Measurements from ENCODE around the gene DAGLB.
"Not testable (repeated sequence)": the region's sequence is repeated elsewhere in the genome, so short reads cannot be mapped to it uniquely, and the experiment has no call there.

DAGLB gene

GRCh38 chr7:6395898-6396595, 51.7 kb downstream of the DAGLB start:
- no peak for DNase-seq

GRCh38 chr7:6394114-6394513, 53.6 kb downstream of the DAGLB start:
- DNase-seq = no peak

- DNase-seq = no peak
These were observed 54.1 kb downstream of the DAGLB start for GRCh38 chr7:6393667-6394056.

- no peak for DNase-seq
These were observed 54.8 kb downstream of the DAGLB start for GRCh38 chr7:6392712-6393666.

GRCh38 chr7:6389728-6390127, 58.0 kb downstream of the DAGLB start:
- DNase-seq = no peak

- DNase-seq = no peak
These were observed 59.9 kb downstream of the DAGLB start for GRCh38 chr7:6387734-6388294.

GRCh38 chr7:6386779-6387178, 61.0 kb downstream of the DAGLB start:
- no peak for DNase-seq

GRCh38 chr7:6385909-6386560, 61.7 kb downstream of the DAGLB start:
- no peak for DNase-seq

- no peak for DNase-seq
These were observed 62.5 kb downstream of the DAGLB start for GRCh38 chr7:6385110-6385781.

GRCh38 chr7:6384327-6384726, 63.4 kb downstream of the DAGLB start:
- no peak for DNase-seq

- no peak for DNase-seq
These were observed 64.9 kb downstream of the DAGLB start for GRCh38 chr7:6382817-6383216.

- DNase-seq = not testable (repeated sequence)
These were observed 65.9 kb downstream of the DAGLB start for GRCh38 chr7:6381846-6382245.

- DNase-seq = no peak
These were observed 67.3 kb downstream of the DAGLB start for GRCh38 chr7:6380310-6381095.

- no peak for DNase-seq
These were observed 67.9 kb downstream of the DAGLB start for GRCh38 chr7:6379886-6380285.

- DNase-seq = not testable (repeated sequence)
These were observed 69.2 kb downstream of the DAGLB start for GRCh38 chr7:6378556-6378955.

- no peak for DNase-seq
These were observed 70.9 kb downstream of the DAGLB start for GRCh38 chr7:6376820-6377219.

GRCh38 chr7:6375348-6376101, 72.2 kb downstream of the DAGLB start:
- DNase-seq = no peak

- no peak for DNase-seq
These were observed 80.0 kb downstream of the DAGLB start for GRCh38 chr7:6367701-6368211.

GRCh38 chr7:6365451-6365850, 82.3 kb downstream of the DAGLB start:
- no peak for DNase-seq

GRCh38 chr7:6360841-6361240, 86.9 kb downstream of the DAGLB start:
- no peak for DNase-seq

GRCh38 chr7:6359734-6360133, 88.0 kb downstream of the DAGLB start:
- DNase-seq = no peak
